ENCODE data around the gene NKD2. TPM values are rescaled to one million over a fixed set of nuclear protein-coding genes. Genes with fewer than 3 reads are reported as not detected.

The NKD2 gene
- total and polyA plus RNA-seq, 5 donors from 2014 or later: not detected

GRCh38 chr5:1034421-1034905 lies 25.9 kb downstream of the NKD2 start:
- Mint-ChIP-seq H3K4me3 (no peak overlapping the region), H3K9me3 (no peaks in the 10 kb centered on the region), H3K4me1 (peaks cover 0 to 2% (median 0%) of the 10 kb centered on the region in 4 donors), H3K36me3 (no peaks in the 10 kb centered on the region), H3K27ac (no peak overlapping the region), H3K27me3 (no peaks in the 10 kb centered on the region)
- H3K4me1 ChIP-seq (ENCODE audit: control insufficient read depth, insufficient read depth, low read length, poor library complexity, severe bottlenecking): no peaks in the 10 kb centered on the region
- H3K9me3 ChIP-seq (ENCODE audit: control insufficient read depth in 2 of 2, low read length in 2 of 2): no peaks in the 10 kb centered on the region
- H3K27ac ChIP-seq (ENCODE audit: insufficient read depth, low read length, poor library complexity, severe bottlenecking): no peak overlapping the region
- ATAC-seq (ENCODE audit: low read depth in 2 of 2) (no peak), DNase-seq (no peak)
- no peaks in the 10 kb centered on the region for H3K36me3 ChIP-seq (ENCODE audit: control insufficient read depth, insufficient read depth, low read length)
- no peaks in the 10 kb centered on the region for H3K27me3 ChIP-seq (ENCODE audit: control insufficient read depth, insufficient read depth, low read length)
- no peak overlapping the region for H3K4me3 ChIP-seq (ENCODE audit: low read depth, low read length)

- Mint-ChIP-seq H3K4me3 (no peak overlapping the region), H3K9me3 (peaks cover 0 to 2% (median 0%) of the 10 kb centered on the region in 7 donors), H3K27ac (no peak overlapping the region), H3K27me3 (no peaks in the 10 kb centered on the region), H3K4me1 (peaks cover 0 to 2% (median 0%) of the 10 kb centered on the region in 4 donors), H3K36me3 (no peaks in the 10 kb centered on the region)
- no peaks in the 10 kb centered on the region for H3K4me1 ChIP-seq (ENCODE audit: control insufficient read depth, insufficient read depth, low read length, poor library complexity, severe bottlenecking)
- ATAC-seq (ENCODE audit: low read depth in 2 of 2) (no peak), DNase-seq (no peak)
- H3K36me3 ChIP-seq (ENCODE audit: control insufficient read depth, insufficient read depth, low read length): no peaks in the 10 kb centered on the region
- H3K27ac ChIP-seq (ENCODE audit: insufficient read depth, low read length, poor library complexity, severe bottlenecking): no peak overlapping the region
- no peak overlapping the region for H3K4me3 ChIP-seq (ENCODE audit: low read depth, low read length)
- H3K27me3 ChIP-seq (ENCODE audit: control insufficient read depth, insufficient read depth, low read length): no peaks in the 10 kb centered on the region
- no peaks in the 10 kb centered on the region for H3K9me3 ChIP-seq (ENCODE audit: control insufficient read depth in 2 of 2, low read length in 2 of 2)
Measured at GRCh38 chr5:1034986-1035385, 26.4 kb downstream of the NKD2 start.

DNA sequence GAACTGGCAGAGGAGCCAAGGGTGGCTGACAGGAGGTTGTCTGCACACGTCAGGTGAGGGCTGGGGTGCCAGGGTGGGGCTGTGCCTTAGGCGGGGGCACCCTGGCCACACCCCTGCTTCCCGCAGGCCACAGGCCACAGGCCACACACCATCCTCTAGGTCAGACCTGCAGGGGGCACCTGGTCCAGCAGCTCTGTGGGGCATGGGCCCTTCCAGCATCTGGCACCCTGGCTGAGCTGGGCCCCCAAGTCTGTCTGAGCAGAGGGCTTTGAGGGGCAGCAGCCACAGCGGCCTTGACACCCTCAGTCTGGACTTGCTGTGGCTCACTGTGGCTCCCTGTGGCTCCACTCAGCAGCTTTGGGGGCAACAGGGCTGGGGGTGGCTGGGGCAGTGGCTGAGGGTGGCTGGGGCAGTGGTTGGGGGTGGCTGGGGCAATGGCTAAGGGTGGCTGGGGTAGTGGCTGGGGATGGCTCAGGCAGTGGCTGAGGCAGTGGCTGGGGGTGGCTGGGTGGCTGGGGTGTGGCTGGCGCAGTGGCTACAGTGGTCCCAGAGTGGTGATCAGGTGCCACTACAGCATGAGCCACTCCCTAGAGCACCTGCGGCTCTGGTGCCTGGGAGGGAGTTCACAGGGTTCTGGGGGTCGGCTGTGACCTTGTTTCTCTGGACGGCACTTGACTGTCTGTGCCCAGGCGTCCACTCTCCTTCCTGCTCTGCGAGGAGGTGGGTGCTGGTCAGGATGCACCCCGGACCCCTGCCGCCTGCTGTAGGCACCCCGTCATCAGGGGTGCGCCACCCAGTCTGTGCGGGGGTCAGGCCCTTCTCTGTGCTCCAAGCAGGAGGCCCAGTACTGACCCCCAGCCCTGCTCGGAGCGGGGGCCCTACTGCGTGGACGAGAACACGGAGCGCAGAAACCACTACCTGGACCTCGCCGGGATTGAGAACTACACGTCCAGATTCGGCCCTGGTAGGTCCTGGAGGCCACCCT lies 27.1 kb downstream of the NKD2 start:
- Mint-ChIP-seq H3K4me3 (no peak overlapping the region), H3K9me3 (peaks cover 0 to 2% (median 0%) of the 10 kb centered on the region in 7 donors), H3K36me3 (no peaks in the 10 kb centered on the region), H3K27me3 (no peaks in the 10 kb centered on the region), H3K4me1 (peaks cover 0 to 2% (median 0%) of the 10 kb centered on the region in 4 donors), H3K27ac (no peak overlapping the region)
- H3K9me3 ChIP-seq (ENCODE audit: control insufficient read depth in 2 of 2, low read length in 2 of 2): no peaks in the 10 kb centered on the region
- no peaks in the 10 kb centered on the region for H3K4me1 ChIP-seq (ENCODE audit: control insufficient read depth, insufficient read depth, low read length, poor library complexity, severe bottlenecking)
- H3K27ac ChIP-seq (ENCODE audit: insufficient read depth, low read length, poor library complexity, severe bottlenecking): no peak overlapping the region
- no peaks in the 10 kb centered on the region for H3K27me3 ChIP-seq (ENCODE audit: control insufficient read depth, insufficient read depth, low read length)
- ATAC-seq (ENCODE audit: low read depth in 2 of 2) (no peak), DNase-seq (no peak)
- no peaks in the 10 kb centered on the region for H3K36me3 ChIP-seq (ENCODE audit: control insufficient read depth, insufficient read depth, low read length)
- H3K4me3 ChIP-seq (ENCODE audit: low read depth, low read length): no peak overlapping the region

DNA sequence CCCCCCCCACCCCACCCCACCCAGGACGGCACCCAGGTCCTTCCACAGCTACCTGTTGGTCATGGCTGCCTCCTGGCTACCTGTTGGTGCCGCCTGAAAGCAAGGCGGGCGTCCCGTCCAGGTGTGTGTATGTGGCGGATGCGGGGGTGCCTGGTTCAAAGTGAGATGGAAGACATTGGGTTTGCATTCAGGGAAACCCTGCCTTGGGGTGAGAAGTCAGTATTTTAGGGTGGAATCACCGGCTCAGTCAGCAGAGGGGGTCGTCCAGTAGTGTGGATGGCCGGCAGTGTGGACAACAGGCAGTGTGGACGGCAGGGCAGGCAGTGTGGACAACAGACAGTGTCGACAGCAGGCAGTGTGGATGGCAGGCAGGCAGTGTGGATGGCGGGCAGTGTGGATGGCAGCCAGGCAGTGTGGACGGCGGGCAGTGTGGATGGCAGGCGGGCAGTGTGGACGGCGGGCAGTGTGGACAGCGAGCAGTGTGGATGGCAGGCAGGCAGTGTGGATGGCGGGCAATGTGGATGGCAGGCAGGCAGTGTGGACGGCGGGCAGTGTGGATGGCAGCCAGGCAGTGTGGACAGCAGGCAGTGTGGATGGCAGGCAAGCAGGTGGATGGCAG lies 28.0 kb downstream of the NKD2 start:
- Mint-ChIP-seq H3K9me3 (peaks cover 0 to 4% (median 0%) of the 10 kb centered on the region in 7 donors), H3K36me3 (no peaks in the 10 kb centered on the region), H3K27me3 (no peaks in the 10 kb centered on the region), H3K27ac (no peak overlapping the region), H3K4me1 (peaks cover 0 to 2% (median 0%) of the 10 kb centered on the region in 4 donors), H3K4me3 (no peak overlapping the region)
- H3K9me3 ChIP-seq (ENCODE audit: control insufficient read depth in 2 of 2, low read length in 2 of 2): no peaks in the 10 kb centered on the region
- no peak overlapping the region for H3K4me3 ChIP-seq (ENCODE audit: low read depth, low read length)
- ATAC-seq (ENCODE audit: low read depth in 2 of 2): no peak
- H3K4me1 ChIP-seq (ENCODE audit: control insufficient read depth, insufficient read depth, low read length, poor library complexity, severe bottlenecking): no peaks in the 10 kb centered on the region
- H3K36me3 ChIP-seq (ENCODE audit: control insufficient read depth, insufficient read depth, low read length): no peaks in the 10 kb centered on the region
- no peak for DNase-seq
- H3K27ac ChIP-seq (ENCODE audit: insufficient read depth, low read length, poor library complexity, severe bottlenecking): no peak overlapping the region
- H3K27me3 ChIP-seq (ENCODE audit: control insufficient read depth, insufficient read depth, low read length): no peaks in the 10 kb centered on the region

GRCh38 chr5:1037123-1037670 lies 28.6 kb downstream of the NKD2 start:
- Histone ChIP-seq H3K27ac (ENCODE audit: insufficient read depth, low read length, poor library complexity, severe bottlenecking) (no peak overlapping the region), H3K36me3 (ENCODE audit: control insufficient read depth, insufficient read depth, low read length) (no peaks in the 10 kb centered on the region), H3K4me1 (ENCODE audit: control insufficient read depth, insufficient read depth, low read length, poor library complexity, severe bottlenecking) (no peaks in the 10 kb centered on the region), H3K27me3 (ENCODE audit: control insufficient read depth, insufficient read depth, low read length) (no peaks in the 10 kb centered on the region), H3K4me3 (ENCODE audit: low read depth, low read length) (no peak overlapping the region), H3K9me3 (ENCODE audit: control insufficient read depth in 2 of 2, low read length in 2 of 2) (no peaks in the 10 kb centered on the region)
- peaks cover 0 to 2% (median 0%) of the 10 kb centered on the region in 4 donors for H3K4me1 Mint-ChIP-seq
- H3K36me3 Mint-ChIP-seq: no peaks in the 10 kb centered on the region
- no peaks in the 10 kb centered on the region for H3K27me3 Mint-ChIP-seq
- ATAC-seq (ENCODE audit: low read depth in 2 of 2) (no peak), DNase-seq (no peak)
- H3K4me3 Mint-ChIP-seq: no peak overlapping the region
- H3K9me3 Mint-ChIP-seq: peaks cover 0 to 4% (median 1%) of the 10 kb centered on the region in 7 donors
- no peak overlapping the region for H3K27ac Mint-ChIP-seq

GRCh38 chr5:1037671-1038416 lies 29.2 kb downstream of the NKD2 start:
- Mint-ChIP-seq H3K9me3 (peaks cover 0 to 5% (median 4%) of the 10 kb centered on the region in 7 donors), H3K27ac (no peak overlapping the region), H3K27me3 (no peaks in the 10 kb centered on the region), H3K36me3 (no peaks in the 10 kb centered on the region), H3K4me3 (no peak overlapping the region), H3K4me1 (peaks cover 0 to 6% (median 0%) of the 10 kb centered on the region in 4 donors)
- H3K4me3 ChIP-seq (ENCODE audit: low read depth, low read length): no peak overlapping the region
- H3K4me1 ChIP-seq (ENCODE audit: control insufficient read depth, insufficient read depth, low read length, poor library complexity, severe bottlenecking): no peaks in the 10 kb centered on the region
- ATAC-seq (ENCODE audit: low read depth in 2 of 2) (no peak), DNase-seq (no peak)
- no peaks in the 10 kb centered on the region for H3K9me3 ChIP-seq (ENCODE audit: control insufficient read depth in 2 of 2, low read length in 2 of 2)
- H3K27me3 ChIP-seq (ENCODE audit: control insufficient read depth, insufficient read depth, low read length): no peaks in the 10 kb centered on the region
- H3K36me3 ChIP-seq (ENCODE audit: control insufficient read depth, insufficient read depth, low read length): no peaks in the 10 kb centered on the region
- H3K27ac ChIP-seq (ENCODE audit: insufficient read depth, low read length, poor library complexity, severe bottlenecking): no peak overlapping the region
